ENCODE results near the gene LHPP. TPM values are rescaled to one million over a fixed set of nuclear protein-coding genes. Genes with fewer than 3 reads are reported as not detected.
A peak's percentile ranks its signal among the peaks of the same experiment; 100 is the strongest.

LHPP gene
- total and polyA plus RNA-seq, 3 donors from 2014 or later = 34.2 to 46.0 (median 45.0) TPM

- 73 to 93% methylated on average over 4 to 9 of the region's 9 CpGs for WGBS, 2 donors
- H3K9me3 ChIP-seq = no peaks in the 10 kb centered on the region
- H3K27ac ChIP-seq = no peak overlapping the region
- no peaks in the 10 kb centered on the region for H3K27me3 ChIP-seq
- H3K36me3 ChIP-seq (ENCODE audit: low read depth, missing control alignments) = no peaks in the 10 kb centered on the region
- DNase-seq = no peak
- no peak for TF ChIP-seq POLR2A (IDR thresholded peaks at IDR 0.05)
- TF ChIP-seq CTCF (IDR thresholded peaks at IDR 0.05) = no peak
- no peak overlapping the region for H3K4me3 ChIP-seq
- intact Hi-C loops (cut with DNase I; ENCODE audit: low total_unique reads) = no loop called here
- H3K4me1 ChIP-seq = peaks cover 27% of the 10 kb centered on the region
Observed at GRCh38 chr10:124661660-124662180, 200.1 kb downstream of the LHPP start.

GRCh38 chr10:124663228-124663627, 201.6 kb downstream of the LHPP start:
- intact Hi-C loops (cut with DNase I; ENCODE audit: low total_unique reads) = no loop called here
- Histone ChIP-seq H3K36me3 (ENCODE audit: low read depth, missing control alignments) (no peaks in the 10 kb centered on the region), H3K27ac (peak overlapping the region; percentile 18 to 41), H3K4me3 (no peak overlapping the region), H3K27me3 (no peaks in the 10 kb centered on the region), H3K9me3 (no peaks in the 10 kb centered on the region), H3K4me1 (peaks cover 41% of the 10 kb centered on the region)
- TF ChIP-seq CTCF (IDR thresholded peaks at IDR 0.05) (no peak), POLR2A (IDR thresholded peaks at IDR 0.05) (no peak)
- peak; percentile 58 for DNase-seq
- 72 to 75% methylated on average over 7 to 8 of the region's 8 CpGs for WGBS, 2 donors

Other genes starting within 250 kb of the LHPP start
- gene OAT, start 42.9 kb upstream of the LHPP start, total RNA-seq = 100 to 1,000 TPM; 115 to 129 TPM
- gene OAT, start 42.9 kb upstream of the LHPP start, polyA plus RNA-seq (ENCODE audit: insufficient read depth, low read depth, low replicate concordance) = 110 TPM
- gene NKX1-2, start 11.8 kb upstream of the LHPP start, total RNA-seq = under 1 TPM; 0.06 to 0.08 TPM
- not detected for gene NKX1-2, start 11.8 kb upstream of the LHPP start, polyA plus RNA-seq (ENCODE audit: insufficient read depth, low read depth, low replicate concordance)